Tibial nerve (tissue), 4 donors: ENCODE measurements around the gene FSTL4.

ENCODE experiments used
- EP300 ChIP-seq, 2 donors: sonication (generic); formaldehyde crosslinking; IDR thresholded peaks; one replicate each; pipeline ENCODE4 v1.6.1; 2017; ENCODE audit warnings: antibody characterized with exemption in 2 of 2, mild to moderate bottlenecking in 1 of 2
- POLR2A ChIP-seq, 2 donors: fragments of 450-650 bp; IDR thresholded peaks; one replicate each; pipeline ENCODE4 v1.6.1; 2017; ENCODE audit warnings: antibody characterized with exemption in 2 of 2, mild to moderate bottlenecking in 2 of 2, moderate library complexity in 2 of 2
- TF ChIP-seq, protein P1 (sequence below), 5 experiments: fragments of 200-600 bp in 3 of 5; fragments of 450-650 bp in 2 of 5; sonication (generic) in 3 of 5; IDR thresholded peaks; one replicate each; pipeline ENCODE4 v1.5.1; 2016 to 2019; ENCODE audit warnings: antibody characterized with exemption in 5 of 5, mild to moderate bottlenecking in 3 of 5, moderate library complexity in 2 of 5

- TF ChIP-seq, protein P1, sequence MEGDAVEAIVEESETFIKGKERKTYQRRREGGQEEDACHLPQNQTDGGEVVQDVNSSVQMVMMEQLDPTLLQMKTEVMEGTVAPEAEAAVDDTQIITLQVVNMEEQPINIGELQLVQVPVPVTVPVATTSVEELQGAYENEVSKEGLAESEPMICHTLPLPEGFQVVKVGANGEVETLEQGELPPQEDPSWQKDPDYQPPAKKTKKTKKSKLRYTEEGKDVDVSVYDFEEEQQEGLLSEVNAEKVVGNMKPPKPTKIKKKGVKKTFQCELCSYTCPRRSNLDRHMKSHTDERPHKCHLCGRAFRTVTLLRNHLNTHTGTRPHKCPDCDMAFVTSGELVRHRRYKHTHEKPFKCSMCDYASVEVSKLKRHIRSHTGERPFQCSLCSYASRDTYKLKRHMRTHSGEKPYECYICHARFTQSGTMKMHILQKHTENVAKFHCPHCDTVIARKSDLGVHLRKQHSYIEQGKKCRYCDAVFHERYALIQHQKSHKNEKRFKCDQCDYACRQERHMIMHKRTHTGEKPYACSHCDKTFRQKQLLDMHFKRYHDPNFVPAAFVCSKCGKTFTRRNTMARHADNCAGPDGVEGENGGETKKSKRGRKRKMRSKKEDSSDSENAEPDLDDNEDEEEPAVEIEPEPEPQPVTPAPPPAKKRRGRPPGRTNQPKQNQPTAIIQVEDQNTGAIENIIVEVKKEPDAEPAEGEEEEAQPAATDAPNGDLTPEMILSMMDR (IDR thresholded peaks at IDR 0.05), result no peak
- TF ChIP-seq EP300 (IDR thresholded peaks at IDR 0.05) (no peak), POLR2A (IDR thresholded peaks at IDR 0.05) (no peak)
Measured at GRCh38 chr5:133467826-133468463, 144.4 kb downstream of the FSTL4 start.
